ENCODE results near the gene CYSTM1.

DNA sequence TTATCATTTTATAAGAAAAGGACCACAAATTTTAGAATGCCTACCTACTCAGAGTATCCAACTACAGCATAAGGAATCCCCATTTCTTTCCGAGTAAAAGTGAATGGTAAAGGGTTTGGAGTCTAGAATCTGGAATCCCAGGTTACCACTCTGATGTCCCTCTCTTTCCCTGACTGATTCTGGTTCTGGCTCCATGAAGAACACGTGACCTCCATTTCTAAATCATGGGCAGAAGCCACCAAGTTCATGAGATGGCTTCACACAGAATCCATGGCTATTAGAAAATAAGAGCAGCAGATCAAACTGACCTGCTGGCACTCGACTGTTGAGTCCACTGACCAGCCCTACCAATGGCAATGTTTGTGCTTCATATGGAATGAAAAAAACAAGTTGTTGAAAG is 87.2 kb downstream of the CYSTM1 start:
- TF ChIP-seq CTCF (IDR thresholded peaks at IDR 0.05) = no peak
- no peak for TF ChIP-seq POLR2A (IDR thresholded peaks at IDR 0.05)
